GM18505 (cell line): ENCODE results near the gene FOXD4L1.
A peak's percentile ranks its signal among the peaks of the same experiment; 100 is the strongest.
"Not testable (repeated sequence)": the region's sequence is repeated elsewhere in the genome, so short reads cannot be mapped to it uniquely, and the experiment has no call there.

Source experiments
- ATAC-seq: cut with Tn5 transposase; IDR thresholded peaks from one replicate; pipeline ENCODE4 v1.9.1; 2021; ENCODE audit not compliant: unreplicated experiment

Gene FOXD4L1

GRCh38 chr2:113498365-113498764, at the start of gene FOXD4L1:
TSS of gene FOXD4L1 (plus strand) at chr2:113498665. CDS start at chr2:113499257, 592 bp downstream.
- not testable (repeated sequence) for ATAC-seq

- not testable (repeated sequence) for ATAC-seq
These were observed 32.7 kb upstream of the FOXD4L1 start for GRCh38 chr2:113465770-113466169.

- ATAC-seq, result not testable (repeated sequence)
These were observed 21.6 kb upstream of the FOXD4L1 start for GRCh38 chr2:113476688-113477368.

GRCh38 chr2:113496527-113496926, 1.9 kb upstream of the FOXD4L1 start:
- ATAC-seq, result not testable (repeated sequence)

GRCh38 chr2:113499019-113499885, 787 bp downstream of the FOXD4L1 start:
- not testable (repeated sequence) for ATAC-seq

- not testable (repeated sequence) for ATAC-seq
These were observed 1.6 kb downstream of the FOXD4L1 start for GRCh38 chr2:113499886-113500722.

GRCh38 chr2:113500723-113501038, 2.2 kb downstream of the FOXD4L1 start:
- not testable (repeated sequence) for ATAC-seq

GRCh38 chr2:113502216-113503093, 4.0 kb downstream of the FOXD4L1 start:
- peak; percentile 11 for ATAC-seq

- ATAC-seq, result peak; percentile 51
These were observed 4.9 kb downstream of the FOXD4L1 start for GRCh38 chr2:113503094-113504042.

GRCh38 chr2:113504081-113504480, 5.6 kb downstream of the FOXD4L1 start:
- not testable (repeated sequence) for ATAC-seq

- ATAC-seq, result not testable (repeated sequence)
These were observed 9.1 kb downstream of the FOXD4L1 start for GRCh38 chr2:113507394-113508140.

- not testable (repeated sequence) for ATAC-seq
These were observed 9.7 kb downstream of the FOXD4L1 start for GRCh38 chr2:113508187-113508586.

- not testable (repeated sequence) for ATAC-seq
These were observed 12.4 kb downstream of the FOXD4L1 start for GRCh38 chr2:113510913-113511312.

- not testable (repeated sequence) for ATAC-seq
These were observed 13.4 kb downstream of the FOXD4L1 start for GRCh38 chr2:113511859-113512258.

- ATAC-seq, result not testable (repeated sequence)
These were observed 17.0 kb downstream of the FOXD4L1 start for GRCh38 chr2:113515457-113515856.

GRCh38 chr2:113515995-113516394, 17.5 kb downstream of the FOXD4L1 start:
- ATAC-seq, result not testable (repeated sequence)

GRCh38 chr2:113517025-113517424, 18.6 kb downstream of the FOXD4L1 start:
- not testable (repeated sequence) for ATAC-seq

- not testable (repeated sequence) for ATAC-seq
These were observed 22.4 kb downstream of the FOXD4L1 start for GRCh38 chr2:113520837-113521236.
